GM12878 (cell line): ENCODE results near the gene ZNF574. TPM values are rescaled to one million over a fixed set of nuclear protein-coding genes. Genes with fewer than 3 reads are reported as not detected.

ENCODE experiments used
- ATAC-seq: fragments of 200-7000 bp; cut with Tn5 transposase; 3 replicates; pipeline ENCODE4 v1.9.1; 2020; ENCODE audit warnings: mild to moderate bottlenecking, moderate library complexity
- BruUV-seq: library from RNA; stranded (reverse); fragments of 400-500 nt; replicated peaks from 2 replicates; lab custom pipeline; 2021; lab: Mats Ljungman, UMichigan
- CTCF ChIA-PET: fragments of 300-600 bp; sonication (Branson Sonifier 250); formaldehyde crosslinking; extraction: SDS; loops from one replicate; lab custom pipeline; 2021; ENCODE audit warnings: inconsistent platforms; lab: Yijun Ruan, JAX
- POLR2A ChIA-PET: fragments of 350-600 bp; formaldehyde crosslinking; extraction: SDS; loops from one replicate; lab custom pipeline; 2021; ENCODE audit warnings: inconsistent platforms; lab: Charles Lee
- RAD21 ChIA-PET: fragments of 300-600 bp; sonication (Branson Sonifier 250); formaldehyde crosslinking; loops from one replicate; lab custom pipeline; 2023; ENCODE audit warnings: antibody characterized with exemption; ENCODE audit not compliant: unreplicated experiment; lab: Charles Lee
- SMC1A ChIA-PET: fragments of 300-600 bp; sonication (Branson Sonifier 250); formaldehyde crosslinking; loops from one replicate; lab custom pipeline; 2023; ENCODE audit not compliant: unreplicated experiment, uncharacterized antibody; lab: Charles Lee
- DNase-seq: peaks from one replicate; pipeline ENCODE4 v3.0.0-alpha.2; 2011; ENCODE audit warnings: low read depth, low spot score
- FAIRE-seq: peaks from 3 replicates; lab custom pipeline; 2011; peaks lifted over from hg19 to GRCh38; lab: Jason Lieb, UNC
- H2AFZ ChIP-seq: 2 replicates; pipeline ENCODE4 v1.6.0; 2011; ENCODE audit warnings: low read depth, low read length, control low read depth; ENCODE audit not compliant: control insufficient read depth
- H3K27ac ChIP-seq: 2 replicates; pipeline ENCODE4 v1.5.1; 2011; ENCODE audit warnings: control low read depth; ENCODE audit not compliant: control insufficient read depth, insufficient read depth
- H3K27me3 ChIP-seq, 2 experiments: replicated peaks in 1 of 2; 2 replicates each; pipeline versions ENCODE4 v1.6.0 to v1.6.1; 2011; ENCODE audit warnings: low read length in 1 of 2; ENCODE audit not compliant: control insufficient read depth in 2 of 2, insufficient read depth in 2 of 2
- H3K36me3 ChIP-seq, 2 experiments: 2 replicates each; pipeline ENCODE4 v1.5.1; 2011; ENCODE audit warnings: low read length in 1 of 2; ENCODE audit not compliant: control insufficient read depth in 2 of 2, insufficient read depth in 2 of 2
- H3K4me1 ChIP-seq: 2 replicates; pipeline ENCODE4 v1.6.1; 2011; ENCODE audit warnings: mild to moderate bottlenecking, low read length, moderate library complexity, mixed read lengths; ENCODE audit not compliant: control insufficient read depth, insufficient read depth
- H3K4me2 ChIP-seq: 2 replicates; pipeline ENCODE4 v1.6.0; 2011; ENCODE audit warnings: control low read depth; ENCODE audit not compliant: control insufficient read depth, insufficient read depth
- H3K4me3 ChIP-seq: fragments of 200-600 bp; sonication (generic); 2 replicates; pipeline ENCODE4 v1.5.1; 2016
- H3K79me2 ChIP-seq: 2 replicates; pipeline ENCODE4 v1.6.0; 2011; ENCODE audit warnings: low read length; ENCODE audit not compliant: control insufficient read depth, insufficient read depth
- H3K9ac ChIP-seq: 2 replicates; pipeline ENCODE4 v1.8.0; 2011; ENCODE audit warnings: low read length, control low read depth, mixed read lengths; ENCODE audit not compliant: control insufficient read depth, insufficient read depth
- H3K9me3 ChIP-seq: replicated peaks from 3 replicates; pipeline ENCODE4 v1.5.1; 2011; ENCODE audit warnings: mild to moderate bottlenecking, low read length; ENCODE audit not compliant: control insufficient read depth, insufficient read depth
- H4K20me1 ChIP-seq: 2 replicates; pipeline ENCODE4 v1.6.0; 2011; ENCODE audit not compliant: control insufficient read depth, insufficient read depth
- BMI1 ChIP-seq: fragments of 450-650 bp; IDR thresholded peaks from 2 replicates; pipeline ENCODE4 v1.6.1; 2016; ENCODE audit warnings: mild to moderate bottlenecking, moderate library complexity, borderline replicate concordance
- GATAD2B ChIP-seq: fragments of 450-650 bp; conservative IDR thresholded peaks from 2 replicates; pipeline ENCODE4 v1.6.1; 2017; ENCODE audit warnings: low read depth, mild to moderate bottlenecking, moderate library complexity
- HDAC6 ChIP-seq: fragments of 200-600 bp; sonication (generic); IDR thresholded peaks from one replicate; pipeline ENCODE4 v1.8.0; 2017; ENCODE audit warnings: antibody characterized with exemption; ENCODE audit not compliant: unreplicated experiment
- RBBP5 ChIP-seq: fragments of 200-600 bp; sonication (generic); conservative IDR thresholded peaks from 2 replicates; pipeline ENCODE4 v1.6.1; 2016
- RFX5 ChIP-seq: IDR thresholded peaks from 2 replicates; pipeline ENCODE4 v1.6.1; 2011; ENCODE audit warnings: low read depth, low read length, improper control_type of control experiment
- SP1 ChIP-seq: IDR thresholded peaks from one replicate; pipeline ENCODE4 v1.6.1; 2011; ENCODE audit warnings: low read depth, low read length
- TBL1XR1 ChIP-seq: IDR thresholded peaks from 2 replicates; pipeline ENCODE4 v1.6.1; 2012; ENCODE audit warnings: low read depth, low read length, improper control_type of control experiment
- YY1 ChIP-seq: IDR thresholded peaks from 2 replicates; pipeline ENCODE4 v1.6.1; 2011; ENCODE audit warnings: low read depth, mild to moderate bottlenecking, low read length
- WGBS: methylation state at CpG from one replicate; pipeline ENCODE4 v1.1.6; 2016; ENCODE audit warnings: low lambda C conversion rate; ENCODE audit not compliant: insufficient replicate concordance, insufficient coverage; ENCODE audit errors: missing lambda C conversion rate; 5-methylcytosine and 5-hydroxymethylcytosine counted together
- in situ Hi-C: fragments of 300-500 bp; cut with MboI; formaldehyde crosslinking; loops from 9 replicates; pipeline ENCODE4 v1.14.3; 2018; ENCODE audit warnings: mixed read lengths
- intact Hi-C: fragments of 100-400 bp; cut with micrococcal nuclease; formaldehyde crosslinking; loops from one replicate; pipeline ENCODE4 v1.14.2; 2022; ENCODE audit not compliant: unreplicated experiment
- polyA plus RNA-seq, 11 experiments: library from polyadenylated mRNA; depleted of rRNA in 4 of 11; unstranded in 6 of 11; stranded (reverse) in 5 of 11; fragments of >200 nt; fragmentation: Nextera tagmentation in 4 of 11; fragmentation: Illumina TruSeq in 1 of 11; extraction: Ambion mirVana in 4 of 11; extraction: Trizol in 1 of 11; gene quantifications; 1 replicate in 1 of 11; 2 replicates in 10 of 11; pipeline versions ENCODE4 v1.2.1 to v1.2.3, GENCODE V29; 2011 to 2016; ENCODE audit warnings: inconsistent platforms in 2 of 11, missing spikeins in 2 of 11, low read depth in 1 of 11
- total RNA-seq, 4 experiments: library from RNA; depleted of rRNA in 3 of 4; stranded (reverse); fragments of >200 nt in 3 of 4; fragmentation: Illumina TruSeq in 1 of 4; extraction: Trizol in 1 of 4; gene quantifications; 2 replicates each; pipeline versions ENCODE4 v1.2.1 to v1.2.3, GENCODE V29; 2013 to 2021

The ZNF574 gene
- total and polyA plus RNA-seq, 10 of the 15 experiments (the other 5 are each of a cell fraction or from before 2014, with no cell fraction given) = 0.32 to 25.6 (median 11.4) TPM

GRCh38 chr19:42095142-42095813 is 19.3 kb downstream of the ZNF574 start:
- Histone ChIP-seq H3K9me3 (no peaks in the 10 kb centered on the region), H3K79me2 (no peaks in the 10 kb centered on the region), H3K9ac (no peak overlapping the region), H4K20me1 (no peaks in the 10 kb centered on the region), H3K27ac (no peak overlapping the region), H3K4me3 (no peak overlapping the region), H3K4me2 (no peak overlapping the region), H3K27me3 (no peaks in the 10 kb centered on the region), H3K36me3 (peaks cover 32 to 39% of the 10 kb centered on the region in 2 experiments), H3K4me1 (peaks cover 16% of the 10 kb centered on the region), H2AFZ (no peak overlapping the region)
- ChIA-PET POLR2A (interaction anchor here (1.1 kb wide), 1 partner anchor 19 kb away, joined by 3 read pairs; no protein-coding TSS in a partner anchor), SMC1A (interaction anchor here (0.6 kb wide), 1 partner anchor 306 kb away, joined by 3 read pairs; no protein-coding TSS in a partner anchor), RAD21 (no interaction called here), CTCF (interaction anchor here (0.6 to 1.6 kb wide), 3 partner anchors 19 to 149 kb away, joined by 3 to 4 read pairs (median 3); no protein-coding TSS in a partner anchor)
- intact Hi-C loops = no loop called here
- ATAC-seq = no peak
- BruUV-seq = no TSS peak
- no peak for DNase-seq
- no peak for FAIRE-seq
- 96% methylated on average over 36 of the region's 36 CpGs for WGBS
- in situ Hi-C loops = no loop called here
- TF ChIP-seq TBL1XR1 = no peak
- no peak for TF ChIP-seq RFX5
- TF ChIP-seq GATAD2B = no peak

- no peak for FAIRE-seq
- ATAC-seq = no peak
Measured at GRCh38 chr19:42095814-42096230, 19.9 kb downstream of the ZNF574 start.

More at GRCh38 chr19:42095814-42096230, 19.9 kb downstream of the ZNF574 start:
- H3K9me3 ChIP-seq = no peaks in the 10 kb centered on the region
- TF ChIP-seq BMI1 (no peak), SP1 (no peak), HDAC6 (no peak), RBBP5 (no peak), YY1 (no peak)
- H3K79me2 ChIP-seq = no peaks in the 10 kb centered on the region
- WGBS = 74% methylated on average over 16 of the region's 28 CpGs
- no peak for DNase-seq
- peaks cover 32 to 39% of the 10 kb centered on the region in 2 experiments for H3K36me3 ChIP-seq
- ChIA-PET RAD21 (no interaction called here), POLR2A (interaction anchor here (1.1 kb wide), 1 partner anchor 19 kb away, joined by 3 read pairs; no protein-coding TSS in a partner anchor), SMC1A (interaction anchor here (0.6 kb wide), 1 partner anchor 305 kb away, joined by 3 read pairs; no protein-coding TSS in a partner anchor), CTCF (interaction anchor here (1.6 kb wide), 1 partner anchor 33 kb away, joined by 4 read pairs; no protein-coding TSS in a partner anchor)
- H3K4me3 ChIP-seq = no peak overlapping the region
- no peaks in the 10 kb centered on the region for H3K27me3 ChIP-seq
- H3K27ac ChIP-seq = no peak overlapping the region
- H4K20me1 ChIP-seq = no peaks in the 10 kb centered on the region
- no peak overlapping the region for H3K4me2 ChIP-seq
- BruUV-seq = no TSS peak
- no peak overlapping the region for H3K9ac ChIP-seq
- peaks cover 13% of the 10 kb centered on the region for H3K4me1 ChIP-seq
- no peak overlapping the region for H2AFZ ChIP-seq
- in situ Hi-C loops (no loop called here), intact Hi-C loops (no loop called here)
